ENCODE measurements around the gene FAM151B.

- no peak for TF ChIP-seq CTCF (IDR thresholded peaks at IDR 0.05)
- TF ChIP-seq POLR2A (IDR thresholded peaks at IDR 0.05): no peak
These were observed 96.9 kb downstream of the FAM151B start for GRCh38 chr5:80584770-80585169.
